HuH-7 (cell line): Measurements from ENCODE around the gene GJC1.

Experiments
- DNase-seq: peaks from one replicate; pipeline ENCODE4 v3.0.0; 2011; ENCODE audit warnings: low spot score

The GJC1 gene

DNA sequence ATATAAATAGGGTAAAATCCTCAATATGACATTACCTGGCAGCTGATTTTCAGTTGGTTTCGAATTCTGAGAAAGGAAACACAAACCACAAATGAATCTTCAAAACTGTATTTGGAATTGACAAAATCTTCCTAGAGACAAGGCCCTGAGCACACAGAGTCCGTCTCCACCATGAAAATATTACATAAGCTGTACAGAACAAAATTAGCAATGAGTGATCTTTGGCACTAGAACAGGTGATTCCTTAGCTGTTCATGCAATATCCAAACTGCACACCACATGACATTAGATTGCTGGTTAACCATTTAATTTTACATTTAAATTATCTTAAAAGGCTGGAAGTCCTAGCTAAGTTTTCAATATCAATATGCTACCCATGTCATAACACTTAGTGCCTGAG is 31.7 kb downstream of the GJC1 start:
- DNase-seq, result no peak

DNA sequence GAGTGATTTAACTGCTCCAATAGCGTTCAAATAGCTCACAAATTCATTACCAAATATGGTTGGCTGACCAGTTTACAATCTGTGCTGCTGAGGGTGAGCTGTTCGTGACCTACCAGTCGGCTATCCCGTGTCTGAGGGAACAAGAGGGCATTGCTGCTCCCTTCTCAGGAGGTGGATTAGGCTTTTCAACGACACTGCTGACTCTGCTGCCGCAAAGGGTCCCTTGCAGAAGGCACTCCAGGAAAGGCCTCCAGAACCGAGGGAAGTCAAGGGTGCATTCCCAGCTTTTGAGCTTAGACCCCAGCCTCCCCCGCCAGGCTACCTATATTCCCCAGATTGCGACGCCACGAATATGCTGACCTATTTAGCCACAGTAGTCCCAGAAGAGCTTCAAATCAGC is 32.3 kb downstream of the GJC1 start:
- DNase-seq, result no peak

DNA sequence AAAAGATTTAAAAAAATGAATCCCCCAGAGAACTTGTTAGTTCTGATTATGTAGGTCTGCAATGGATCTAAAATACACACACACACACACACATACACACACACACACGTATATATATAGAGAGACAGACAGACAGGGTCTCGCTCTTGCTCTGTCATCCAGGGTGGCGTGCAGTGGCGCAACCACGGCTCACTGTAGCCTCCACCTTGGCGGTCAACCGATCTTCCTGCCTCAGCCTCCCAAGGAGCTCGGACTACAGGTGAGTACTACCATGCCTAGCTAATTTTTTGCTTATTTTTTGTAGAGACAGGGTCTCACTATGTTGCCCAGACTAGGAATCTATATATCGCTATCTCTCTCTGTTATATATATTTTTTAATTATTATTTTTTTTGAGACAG is 33.4 kb downstream of the GJC1 start:
- no peak for DNase-seq

DNA sequence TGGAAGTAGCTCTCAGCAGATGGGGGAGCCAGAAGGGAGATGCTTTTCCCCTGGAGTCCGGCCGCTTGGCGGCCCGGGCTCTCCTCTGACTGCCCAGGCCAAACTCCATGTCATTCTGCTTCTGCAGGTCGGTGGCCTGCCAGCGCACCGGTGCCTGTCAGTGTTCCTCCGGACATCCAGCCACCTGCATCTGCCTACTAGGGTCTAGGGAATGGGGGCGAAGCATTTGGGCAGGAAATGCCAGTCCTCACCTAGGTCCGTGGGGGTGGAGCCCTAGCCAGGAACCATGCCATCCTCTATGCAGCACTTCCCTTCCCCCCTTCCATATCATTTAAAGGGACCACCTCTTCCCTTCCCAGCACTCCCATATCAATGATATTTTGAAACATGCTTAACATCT is 34.2 kb downstream of the GJC1 start:
- no peak for DNase-seq

DNA sequence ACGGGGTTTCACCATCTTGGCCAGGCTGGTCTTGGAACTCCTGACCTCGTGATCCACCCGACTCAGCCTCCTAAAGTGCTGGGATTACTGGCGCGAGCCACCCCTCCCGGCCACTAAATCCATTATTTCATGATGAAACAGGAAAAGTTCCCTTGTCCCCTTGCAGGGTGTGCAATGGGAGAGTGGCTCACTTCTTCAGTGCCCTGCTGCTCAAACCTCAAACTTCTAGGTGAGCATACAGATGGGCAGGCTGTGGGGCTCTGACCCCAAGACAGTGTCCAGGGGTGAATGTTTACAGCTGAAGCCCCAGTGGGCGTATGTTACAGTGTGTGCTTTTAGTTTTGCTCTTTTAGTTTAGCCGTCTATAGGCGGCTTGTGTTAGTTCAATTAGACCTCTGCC is 34.7 kb downstream of the GJC1 start:
- no peak for DNase-seq

DNA sequence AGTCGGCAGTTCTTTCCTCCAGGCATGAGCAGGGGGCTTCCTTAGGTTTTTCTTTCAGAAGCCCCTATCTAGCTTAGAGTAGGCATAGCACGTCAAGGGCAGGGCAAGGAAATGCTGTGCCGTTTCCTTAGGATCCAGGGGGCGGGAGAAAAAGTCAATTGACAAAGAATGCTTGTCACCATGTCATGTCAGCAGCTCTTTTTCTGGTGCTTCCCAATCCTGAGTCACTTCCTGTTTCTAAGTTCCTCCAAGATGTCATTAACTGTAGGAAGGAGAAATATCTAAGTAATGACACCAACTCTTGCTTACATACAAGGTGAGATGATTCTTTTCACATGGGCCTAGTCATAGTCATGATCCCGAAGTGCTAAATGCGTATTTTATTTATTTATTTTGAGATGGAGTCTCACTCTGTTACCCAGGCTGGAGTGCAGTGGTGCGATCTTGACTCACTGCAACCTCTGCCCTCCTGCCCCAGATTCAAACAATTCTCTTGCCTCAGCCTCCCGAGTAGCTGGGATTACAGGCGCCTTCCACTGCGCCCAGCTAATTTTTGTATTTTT is 35.2 kb downstream of the GJC1 start:
- no peak for DNase-seq

DNA sequence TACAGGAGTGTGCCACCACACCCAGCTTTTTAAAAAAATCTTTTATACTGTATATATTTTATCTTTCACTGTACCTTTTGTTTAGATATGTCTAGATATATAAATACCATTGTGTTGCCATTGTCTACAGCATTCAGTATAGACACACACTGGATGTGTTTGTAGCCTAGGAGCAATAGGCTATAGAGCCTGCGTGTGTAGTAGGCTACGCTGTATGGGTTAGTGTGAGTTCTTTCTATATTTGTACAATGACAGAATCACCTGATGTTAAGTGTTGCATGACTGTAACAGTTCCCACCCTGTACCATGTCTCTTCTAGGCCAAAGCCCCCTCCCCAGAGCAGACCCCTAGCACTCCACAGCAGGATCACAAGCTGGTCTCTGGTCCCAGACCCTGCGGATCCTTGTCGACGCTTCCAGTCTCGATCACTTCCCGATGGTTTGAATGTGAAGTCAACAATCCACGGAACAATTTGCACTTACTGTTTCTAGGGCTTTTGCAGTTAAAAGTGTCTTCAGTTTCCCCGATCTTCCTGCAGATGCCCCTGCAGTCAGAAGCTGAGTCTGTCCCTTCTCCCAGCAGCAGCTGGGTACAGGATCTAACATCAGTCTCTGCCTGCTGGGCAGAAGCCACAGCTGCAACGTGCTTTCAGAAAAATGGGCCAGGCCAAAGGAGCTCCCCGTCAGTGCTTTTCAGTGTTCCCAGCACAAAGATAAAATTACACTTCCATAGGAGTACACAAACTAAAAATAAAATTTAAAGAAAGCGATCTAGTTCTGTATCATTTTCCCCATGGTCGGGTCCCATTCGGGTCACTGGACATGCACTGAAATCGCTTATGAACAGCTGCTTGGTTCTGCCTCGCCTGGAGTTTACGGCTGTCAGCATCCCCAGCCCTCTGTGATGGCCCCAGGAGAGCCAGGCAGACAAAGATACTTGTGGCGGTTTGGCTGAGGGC is 35.9 kb downstream of the GJC1 start:
- no peak for DNase-seq

DNA sequence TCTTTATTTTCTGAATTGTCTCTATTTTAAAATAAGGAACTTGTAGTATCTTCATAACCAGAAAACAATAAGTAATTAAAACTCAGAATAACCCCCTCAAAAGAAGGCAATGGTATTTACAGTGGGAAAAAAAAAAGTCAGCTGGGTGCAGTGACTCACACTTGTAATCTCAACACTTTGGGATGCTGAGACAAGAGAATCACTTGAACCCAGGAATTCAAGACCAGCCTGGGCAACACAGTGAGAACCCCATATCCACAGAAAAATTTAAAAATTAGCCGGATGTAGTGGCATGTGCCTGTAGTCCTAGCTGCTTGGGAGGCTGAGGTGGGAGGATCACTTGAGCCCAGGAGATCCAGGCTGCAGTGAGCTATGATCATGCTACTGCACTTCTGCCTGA is 37.8 kb downstream of the GJC1 start:
- DNase-seq, result no peak

DNA sequence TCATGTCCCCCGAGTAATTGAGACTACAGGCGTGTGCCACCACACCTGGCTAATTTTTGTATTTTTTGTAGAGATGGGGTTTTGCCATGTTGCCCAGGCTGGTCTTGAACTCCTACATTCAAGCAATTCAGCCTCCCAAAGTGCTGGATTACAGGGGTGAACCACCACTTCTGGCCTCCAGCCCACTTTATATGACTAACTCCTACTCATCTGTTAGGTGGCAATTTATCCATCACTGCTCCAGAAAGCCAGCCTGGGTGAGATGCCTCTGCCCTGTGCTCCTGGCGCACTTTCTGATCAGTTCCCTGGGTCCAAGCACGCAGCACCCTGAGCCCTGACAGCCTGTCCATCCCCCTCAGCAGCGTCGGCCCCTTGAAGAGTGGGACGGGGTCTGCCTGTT is 41.9 kb downstream of the GJC1 start:
- DNase-seq, result no peak

DNA sequence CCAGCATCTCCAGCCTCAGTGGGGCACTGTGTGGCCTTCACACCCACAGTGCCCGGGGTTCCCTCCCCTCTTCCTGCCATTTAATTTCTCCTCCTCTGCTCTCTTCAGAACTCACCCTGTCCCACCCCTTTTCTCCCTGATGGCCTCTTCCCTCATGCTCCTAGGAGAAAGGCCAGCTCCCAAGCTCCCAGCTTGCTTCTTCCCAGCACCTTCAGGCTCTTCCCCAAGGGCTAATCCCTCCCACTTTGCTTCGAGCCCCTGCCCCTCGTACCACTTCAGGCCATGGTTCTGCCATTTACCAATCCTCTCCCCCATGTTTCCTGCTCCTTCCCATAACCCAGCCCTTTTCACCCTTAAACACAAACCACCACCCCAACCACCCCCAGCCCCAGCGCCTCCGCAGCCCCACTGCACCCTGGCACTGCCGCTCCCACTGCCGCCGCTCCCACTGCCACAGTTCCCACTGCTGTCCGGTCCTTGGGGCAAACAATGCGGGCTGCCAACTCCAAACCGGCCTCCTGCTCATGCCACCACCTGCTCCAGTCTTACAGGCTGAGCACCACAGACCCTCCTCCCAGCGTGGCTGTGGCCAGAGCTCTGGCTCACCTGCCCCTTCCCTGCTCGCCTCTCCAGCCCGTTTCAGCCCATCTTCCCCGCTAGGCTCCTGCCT is 42.7 kb downstream of the GJC1 start:
- DNase-seq, result no peak

DNA sequence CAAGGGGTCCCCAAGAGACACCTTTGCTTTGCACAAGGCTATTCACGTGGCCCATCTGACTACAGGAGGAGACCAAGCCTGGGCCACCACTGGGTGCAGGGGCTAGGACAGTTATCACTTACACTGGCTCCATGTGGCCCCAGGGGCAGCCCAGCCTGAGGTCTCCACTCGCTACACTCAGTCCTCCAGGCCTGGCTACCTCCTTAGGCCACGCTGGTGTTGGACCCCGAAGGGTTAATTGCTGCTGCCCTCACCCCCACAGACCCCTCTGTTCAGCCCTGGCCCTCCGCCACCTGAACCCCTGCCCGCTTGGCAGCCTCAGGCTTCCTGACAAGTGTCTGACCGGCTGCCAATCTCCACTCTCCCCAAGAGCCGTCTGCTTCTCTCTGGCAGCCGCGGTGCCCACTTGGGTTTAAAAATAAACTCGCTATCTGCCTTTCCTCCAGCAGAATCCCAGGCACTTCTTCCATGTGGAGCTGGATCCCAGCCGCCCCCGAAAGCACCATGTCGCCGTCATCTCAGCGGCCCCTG is 43.5 kb downstream of the GJC1 start:
- DNase-seq, result no peak

DNA sequence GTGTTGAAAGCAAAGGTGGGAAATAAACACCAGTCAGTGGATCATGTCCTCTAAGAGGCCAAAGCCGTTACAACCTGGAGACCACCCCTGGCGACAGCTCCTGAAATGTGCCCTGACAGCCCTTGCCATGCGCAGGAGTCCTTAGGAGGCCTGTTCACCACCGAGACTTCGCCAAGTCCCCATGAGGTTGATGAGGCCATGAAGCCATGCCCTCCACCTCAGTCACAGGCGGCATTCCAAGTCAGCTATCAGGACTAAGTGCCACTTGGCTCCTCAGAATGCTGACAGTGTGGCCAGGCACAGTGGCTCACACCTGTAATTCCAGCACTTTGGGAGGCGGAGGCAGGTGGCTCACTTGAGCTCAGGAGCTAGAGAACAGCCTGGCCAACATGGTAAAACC is 44.2 kb downstream of the GJC1 start:
- DNase-seq, result no peak

DNA sequence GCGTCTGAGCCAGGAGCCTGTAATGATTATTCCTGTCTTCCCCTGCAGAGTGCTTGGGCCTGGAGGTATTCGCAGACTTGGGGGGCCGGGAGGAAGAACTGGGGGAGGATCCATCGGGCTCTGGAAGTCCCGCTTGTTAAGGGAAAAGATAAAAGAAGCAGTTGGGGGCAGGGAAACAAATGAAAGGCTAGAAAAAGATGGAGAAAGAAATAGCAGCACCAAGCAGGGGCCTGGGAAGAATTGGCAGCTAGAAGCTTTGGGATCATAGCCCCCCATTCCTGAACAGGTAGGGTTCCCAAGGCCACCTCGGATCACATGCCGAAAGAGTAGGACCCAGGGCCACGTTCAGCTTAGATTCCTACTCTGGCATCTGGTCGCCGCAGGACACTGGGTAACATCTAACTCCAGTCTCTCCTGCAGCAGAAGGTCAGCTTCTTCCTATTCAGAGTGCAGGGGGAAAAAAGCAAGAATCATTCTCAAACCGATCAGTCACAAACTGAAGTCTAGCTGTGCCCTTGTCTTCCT is 47.7 kb downstream of the GJC1 start:
- DNase-seq, result no peak

DNA sequence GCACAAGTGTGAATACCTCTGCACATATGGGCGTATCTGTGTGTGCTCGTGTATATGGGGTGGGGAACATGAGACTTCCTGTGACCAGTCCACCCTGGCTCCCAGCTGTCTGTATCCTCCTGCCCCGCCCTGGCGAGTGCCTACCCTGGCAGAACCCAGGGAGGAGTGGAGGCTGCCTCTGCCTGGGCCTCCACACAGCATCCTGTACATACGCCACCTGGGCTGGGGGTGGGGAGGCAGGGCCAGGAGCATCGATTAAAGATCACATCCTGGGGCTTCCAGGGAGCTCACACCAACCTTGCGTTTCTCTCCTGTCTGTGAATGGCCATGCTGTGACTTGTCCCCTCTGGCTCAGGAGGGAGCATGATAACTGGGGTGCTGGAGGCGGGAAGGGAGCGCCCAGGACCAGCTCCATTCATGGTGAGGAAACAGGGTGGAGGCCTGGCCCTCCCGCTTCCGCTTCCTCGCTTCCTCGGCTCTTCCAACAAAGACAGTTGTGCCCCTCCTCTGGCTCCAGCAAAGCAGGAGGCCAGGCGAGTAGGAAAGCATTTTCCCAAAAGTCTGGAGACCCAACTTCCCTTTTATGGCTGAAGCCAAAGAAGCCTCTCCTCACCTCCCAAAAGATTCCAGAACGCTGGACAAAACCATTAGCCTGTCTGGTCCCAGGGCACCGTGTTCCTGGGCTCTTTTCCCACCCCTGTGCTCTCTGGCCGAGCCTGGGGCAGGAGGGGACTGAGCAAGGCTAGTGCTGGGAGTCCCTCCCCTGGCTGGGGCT is 48.3 kb downstream of the GJC1 start:
- DNase-seq, result no peak

DNA sequence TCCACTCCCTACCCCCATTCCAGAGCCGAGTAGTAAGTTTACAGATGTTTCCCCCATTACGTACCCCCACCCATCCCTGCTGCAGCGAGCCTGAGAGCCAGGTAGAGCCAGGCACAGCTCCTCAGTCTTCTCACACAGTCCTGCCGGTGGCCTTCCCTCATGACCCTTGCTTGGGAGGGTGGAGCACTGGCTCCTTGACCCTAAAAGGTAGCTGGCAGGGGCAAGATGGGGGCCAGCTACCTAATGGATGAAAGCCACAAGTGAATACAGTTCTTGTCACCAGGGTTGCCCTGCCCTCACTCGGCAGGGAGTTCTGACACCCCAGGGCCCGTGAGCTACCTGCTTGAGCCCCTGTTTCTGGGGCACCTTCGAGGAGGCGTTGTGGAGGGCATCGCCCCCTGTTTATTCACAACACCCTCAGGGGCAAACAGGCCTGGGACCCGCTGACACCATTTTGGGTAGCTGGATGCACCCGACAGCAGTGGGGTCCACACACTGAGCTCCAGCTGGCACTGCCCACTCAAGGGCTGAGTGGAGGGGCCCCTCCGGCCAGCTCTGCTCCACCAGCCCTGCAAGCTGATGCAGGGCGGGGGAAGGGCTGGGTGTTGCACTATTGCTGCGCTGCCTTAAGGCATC is 49.1 kb downstream of the GJC1 start:
- DNase-seq, result no peak

DNA sequence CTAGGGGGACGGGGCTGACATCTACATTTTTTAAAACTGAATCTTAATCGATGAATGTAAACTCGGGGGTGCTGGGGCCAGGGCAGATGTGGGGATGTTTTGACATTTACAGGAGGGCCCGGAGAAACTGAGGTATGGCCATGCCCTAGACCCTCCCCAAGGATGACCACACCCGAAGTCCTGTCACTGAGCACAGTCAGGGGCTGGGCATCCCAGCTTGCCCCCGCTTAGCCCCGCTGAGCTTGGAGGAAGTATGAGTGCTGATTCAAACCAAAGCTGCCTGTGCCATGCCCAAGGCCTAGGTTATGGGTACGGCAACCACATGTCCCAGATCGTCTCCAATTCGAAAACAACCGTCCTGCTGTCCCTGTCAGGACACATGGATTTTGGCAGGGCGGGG is 49.9 kb downstream of the GJC1 start:
- DNase-seq, result peak; percentile 12

DNA sequence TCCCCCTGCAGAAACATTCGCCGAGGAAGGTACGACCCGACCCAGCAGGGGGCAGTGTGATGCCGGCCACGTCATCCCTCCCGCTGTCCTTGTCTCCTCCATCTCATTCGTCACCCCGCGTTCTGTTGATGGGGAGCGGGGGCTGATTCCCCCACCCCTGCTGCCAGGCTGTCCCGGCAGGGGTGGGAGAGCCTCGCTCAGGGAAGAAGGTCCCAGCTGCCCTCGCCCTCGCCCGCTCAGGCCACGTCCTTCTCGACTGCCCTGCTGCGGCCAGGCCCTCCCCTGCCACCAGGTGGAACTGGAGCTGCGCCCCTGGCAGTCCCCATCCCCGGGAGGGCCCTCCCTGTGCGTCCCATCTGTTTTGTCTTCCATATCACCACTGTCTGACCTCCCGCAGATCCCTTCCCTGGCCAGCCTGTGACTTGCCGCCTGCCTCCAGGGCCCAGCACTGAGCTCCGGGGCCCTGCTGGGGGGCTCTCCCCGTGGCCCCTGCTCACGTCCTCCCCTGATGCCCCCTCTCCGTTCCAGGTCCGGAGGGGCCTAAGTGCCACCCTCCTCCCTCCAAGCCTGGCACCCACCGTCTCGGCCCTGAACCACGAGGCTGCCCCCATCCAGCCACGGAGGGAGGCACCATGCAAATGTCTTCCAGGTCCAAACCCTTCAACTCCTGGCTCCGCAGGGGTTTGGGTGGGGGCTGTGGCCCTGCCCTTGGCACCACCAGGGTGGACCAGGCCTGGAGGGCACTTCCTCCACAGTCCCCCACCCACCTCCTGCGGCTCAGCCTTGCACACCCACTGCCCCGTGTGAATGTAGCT is 50.7 kb downstream of the GJC1 start:
- peak; percentile 95 for DNase-seq

DNA sequence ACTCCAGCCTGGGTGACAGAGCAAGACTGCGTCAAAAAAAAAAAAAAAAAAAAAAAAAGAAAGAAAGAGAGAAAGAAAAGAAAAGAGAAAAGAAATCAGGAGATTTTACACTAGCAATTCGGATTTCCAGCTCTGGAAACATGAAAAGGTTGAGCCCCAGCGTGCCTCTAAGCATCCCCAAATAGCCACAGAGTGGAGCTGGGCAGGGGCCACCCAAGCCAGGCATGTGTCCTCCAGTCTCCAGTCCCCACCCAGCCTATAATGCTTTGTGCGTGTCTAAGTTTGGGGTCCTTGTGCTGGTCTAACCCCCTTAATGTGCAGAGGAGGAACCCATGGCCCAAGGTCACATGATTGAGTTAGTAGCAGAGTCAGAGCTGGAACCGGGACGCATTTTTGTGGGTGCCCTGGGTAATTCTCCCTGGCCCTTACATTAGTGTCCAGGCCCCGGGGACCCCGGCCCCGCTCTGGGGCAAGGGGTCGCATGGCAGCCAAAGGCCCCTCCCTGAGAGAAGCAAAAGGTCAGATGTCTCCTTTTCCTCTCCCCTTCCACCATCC is 51.4 kb downstream of the GJC1 start:
- peak; percentile 16 for DNase-seq

DNA sequence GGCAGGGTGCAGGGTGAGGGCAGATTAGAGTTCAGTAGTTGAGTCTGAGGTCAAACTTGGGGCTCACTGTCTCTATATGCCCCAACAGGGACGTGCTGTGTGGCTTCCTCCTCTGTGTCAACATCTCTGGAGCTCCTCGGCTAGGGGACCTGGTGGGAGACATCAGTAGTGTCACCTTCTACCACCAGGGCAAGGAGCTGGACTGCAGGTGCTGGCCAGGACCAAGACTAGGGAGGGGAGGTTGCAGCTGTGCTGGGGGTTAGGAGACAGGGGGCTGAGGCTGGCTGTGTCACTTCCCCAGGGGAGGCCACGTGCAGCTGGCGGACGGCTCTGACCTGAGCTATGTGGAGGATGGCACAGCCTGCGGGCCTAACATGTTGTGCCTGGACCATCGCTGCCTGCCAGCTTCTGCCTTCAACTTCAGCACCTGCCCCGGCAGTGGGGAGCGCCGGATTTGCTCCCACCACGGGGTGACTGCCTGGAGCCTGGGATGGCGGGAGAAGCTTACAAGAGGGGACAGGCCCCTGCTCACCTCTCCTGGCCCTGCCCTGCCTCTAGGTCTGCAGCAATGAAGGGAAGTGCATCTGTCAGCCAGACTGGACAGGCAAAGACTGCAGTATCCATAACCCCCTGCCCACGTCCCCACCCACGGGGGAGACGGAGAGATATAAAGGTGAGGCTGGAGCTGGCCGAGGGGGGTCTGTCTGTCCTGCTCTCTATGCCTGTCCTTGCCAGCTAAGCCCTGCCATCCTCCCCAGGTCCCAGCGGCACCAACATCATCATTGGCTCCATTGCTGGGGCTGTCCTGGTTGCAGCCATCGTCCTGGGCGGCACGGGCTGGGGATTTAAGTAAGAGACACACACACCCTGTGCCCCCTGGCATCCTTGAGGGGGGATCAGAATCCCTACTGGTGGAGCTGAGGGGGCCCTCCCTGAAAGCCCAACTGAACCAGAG is 52.4 kb downstream of the GJC1 start:
- peak; percentile 3 for DNase-seq
